Prostate gland (tissue), 2 donors: ENCODE data around the gene SENP7.

Experiments used
- POLR2A ChIP-seq: fragments of 450-650 bp; IDR thresholded peaks from one replicate; pipeline ENCODE4 v1.6.1; 2016; ENCODE audit warnings: antibody characterized with exemption, mild to moderate bottlenecking
- POLR2AphosphoS5 ChIP-seq: sonication (generic); formaldehyde crosslinking; IDR thresholded peaks from one replicate; pipeline ENCODE4 v1.6.1; 2017; ENCODE audit warnings: antibody characterized with exemption
- TF ChIP-seq, protein P1 (sequence below), 4 experiments: fragments of 200-600 bp in 2 of 4; fragments of 450-650 bp in 2 of 4; sonication (generic) in 2 of 4; IDR thresholded peaks; 1 replicate in 3 of 4; 2 replicates in 1 of 4; pipeline ENCODE4 v1.5.1; 2016 to 2019; ENCODE audit warnings: antibody characterized with exemption in 4 of 4, mild to moderate bottlenecking in 2 of 4, moderate library complexity in 2 of 4

DNA sequence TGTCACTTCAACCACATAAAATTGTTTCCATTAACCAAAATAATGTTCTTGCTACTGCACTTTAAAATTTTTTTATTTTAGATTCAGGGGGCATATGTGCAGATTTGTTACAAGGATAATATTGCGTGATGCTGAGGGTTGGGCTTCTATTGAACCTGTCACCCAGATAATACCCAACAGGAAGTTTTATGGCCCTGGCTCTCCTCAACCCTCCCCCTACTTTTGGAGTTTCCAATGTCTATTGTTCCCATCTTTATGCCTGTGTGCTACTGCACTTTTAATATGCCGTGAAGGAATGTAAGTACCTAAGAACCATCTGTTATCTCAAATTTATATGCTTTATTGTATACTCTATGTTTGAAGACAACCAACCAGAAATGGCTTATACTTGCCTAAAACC, 150.6 kb downstream of the SENP7 start:
- TF ChIP-seq, protein P1, sequence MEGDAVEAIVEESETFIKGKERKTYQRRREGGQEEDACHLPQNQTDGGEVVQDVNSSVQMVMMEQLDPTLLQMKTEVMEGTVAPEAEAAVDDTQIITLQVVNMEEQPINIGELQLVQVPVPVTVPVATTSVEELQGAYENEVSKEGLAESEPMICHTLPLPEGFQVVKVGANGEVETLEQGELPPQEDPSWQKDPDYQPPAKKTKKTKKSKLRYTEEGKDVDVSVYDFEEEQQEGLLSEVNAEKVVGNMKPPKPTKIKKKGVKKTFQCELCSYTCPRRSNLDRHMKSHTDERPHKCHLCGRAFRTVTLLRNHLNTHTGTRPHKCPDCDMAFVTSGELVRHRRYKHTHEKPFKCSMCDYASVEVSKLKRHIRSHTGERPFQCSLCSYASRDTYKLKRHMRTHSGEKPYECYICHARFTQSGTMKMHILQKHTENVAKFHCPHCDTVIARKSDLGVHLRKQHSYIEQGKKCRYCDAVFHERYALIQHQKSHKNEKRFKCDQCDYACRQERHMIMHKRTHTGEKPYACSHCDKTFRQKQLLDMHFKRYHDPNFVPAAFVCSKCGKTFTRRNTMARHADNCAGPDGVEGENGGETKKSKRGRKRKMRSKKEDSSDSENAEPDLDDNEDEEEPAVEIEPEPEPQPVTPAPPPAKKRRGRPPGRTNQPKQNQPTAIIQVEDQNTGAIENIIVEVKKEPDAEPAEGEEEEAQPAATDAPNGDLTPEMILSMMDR (IDR thresholded peaks at IDR 0.05), result no peak
- no peak for TF ChIP-seq POLR2AphosphoS5
- no peak for TF ChIP-seq POLR2A
